ENCODE results near the gene GPLD1. TPM values are rescaled to one million over a fixed set of nuclear protein-coding genes. Genes with fewer than 3 reads are reported as not detected.
"Not testable (repeated sequence)": the region's sequence is repeated elsewhere in the genome, so short reads cannot be mapped to it uniquely, and the experiment has no call there.

Gene GPLD1, protein sequence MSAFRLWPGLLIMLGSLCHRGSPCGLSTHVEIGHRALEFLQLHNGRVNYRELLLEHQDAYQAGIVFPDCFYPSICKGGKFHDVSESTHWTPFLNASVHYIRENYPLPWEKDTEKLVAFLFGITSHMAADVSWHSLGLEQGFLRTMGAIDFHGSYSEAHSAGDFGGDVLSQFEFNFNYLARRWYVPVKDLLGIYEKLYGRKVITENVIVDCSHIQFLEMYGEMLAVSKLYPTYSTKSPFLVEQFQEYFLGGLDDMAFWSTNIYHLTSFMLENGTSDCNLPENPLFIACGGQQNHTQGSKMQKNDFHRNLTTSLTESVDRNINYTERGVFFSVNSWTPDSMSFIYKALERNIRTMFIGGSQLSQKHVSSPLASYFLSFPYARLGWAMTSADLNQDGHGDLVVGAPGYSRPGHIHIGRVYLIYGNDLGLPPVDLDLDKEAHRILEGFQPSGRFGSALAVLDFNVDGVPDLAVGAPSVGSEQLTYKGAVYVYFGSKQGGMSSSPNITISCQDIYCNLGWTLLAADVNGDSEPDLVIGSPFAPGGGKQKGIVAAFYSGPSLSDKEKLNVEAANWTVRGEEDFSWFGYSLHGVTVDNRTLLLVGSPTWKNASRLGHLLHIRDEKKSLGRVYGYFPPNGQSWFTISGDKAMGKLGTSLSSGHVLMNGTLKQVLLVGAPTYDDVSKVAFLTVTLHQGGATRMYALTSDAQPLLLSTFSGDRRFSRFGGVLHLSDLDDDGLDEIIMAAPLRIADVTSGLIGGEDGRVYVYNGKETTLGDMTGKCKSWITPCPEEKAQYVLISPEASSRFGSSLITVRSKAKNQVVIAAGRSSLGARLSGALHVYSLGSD
- total RNA-seq = under 1 TPM; 0.48 to 0.57 TPM

DNA sequence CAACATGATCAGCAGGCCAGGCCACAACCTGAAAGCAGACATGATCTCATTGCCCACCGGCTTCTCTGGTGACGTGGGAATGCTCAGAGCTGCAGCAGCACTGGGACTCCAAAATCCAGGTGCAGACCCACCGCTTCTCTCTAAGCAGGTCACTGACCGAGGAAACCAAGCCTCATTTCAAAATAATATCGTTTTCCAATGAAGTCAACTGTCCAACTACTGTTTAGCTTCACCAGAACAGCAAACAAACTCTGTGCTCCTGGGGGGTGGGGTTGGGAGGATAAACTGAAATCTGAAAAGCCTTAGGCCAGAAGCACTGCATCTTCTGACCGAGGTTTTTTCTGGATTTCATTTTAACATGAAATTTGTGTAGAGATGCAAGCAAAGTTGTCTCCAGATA, at the start of gene GPLD1:
TSS of gene GPLD1 (minus strand) at position 109 of the 400 bp plus-strand sequence. CDS start at position 42, 67 bp downstream.
- CTCF ChIA-PET = no interaction called here
- POLR2A ChIA-PET = no interaction called here

DNA sequence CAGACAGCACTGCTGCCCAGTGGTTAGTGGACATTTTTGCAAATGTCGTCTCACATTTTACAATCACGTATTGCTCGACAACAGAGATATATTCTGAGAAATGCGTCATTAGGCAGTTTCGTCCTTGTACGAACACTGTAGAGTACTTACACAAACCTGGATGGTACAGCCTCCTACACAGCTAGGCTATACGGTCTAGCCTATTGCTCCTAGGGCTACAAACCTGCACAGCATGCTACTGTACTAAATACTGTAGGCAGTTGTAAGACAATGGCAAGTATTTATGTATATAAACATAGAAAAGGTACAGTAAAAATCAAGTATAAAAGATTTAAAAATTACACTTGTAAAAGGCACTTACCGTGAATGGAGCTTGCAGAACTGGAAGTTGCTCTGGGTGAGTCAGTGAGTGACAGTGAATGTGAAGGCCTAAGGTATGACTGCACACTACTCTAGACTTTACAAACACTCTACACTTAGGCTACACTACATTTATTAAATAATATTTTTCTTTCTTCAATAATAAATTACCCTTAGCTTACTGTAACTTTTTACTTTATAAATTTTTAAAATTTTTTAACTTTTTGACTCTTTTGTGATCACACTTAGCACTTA, 48.5 kb upstream of the GPLD1 start:
- CTCF ChIA-PET = interaction anchor here (0.8 to 1.0 kb wide), 2 partner anchors 19 to 28 kb away, joined by 3 read pairs; no protein-coding TSS in a partner anchor

DNA sequence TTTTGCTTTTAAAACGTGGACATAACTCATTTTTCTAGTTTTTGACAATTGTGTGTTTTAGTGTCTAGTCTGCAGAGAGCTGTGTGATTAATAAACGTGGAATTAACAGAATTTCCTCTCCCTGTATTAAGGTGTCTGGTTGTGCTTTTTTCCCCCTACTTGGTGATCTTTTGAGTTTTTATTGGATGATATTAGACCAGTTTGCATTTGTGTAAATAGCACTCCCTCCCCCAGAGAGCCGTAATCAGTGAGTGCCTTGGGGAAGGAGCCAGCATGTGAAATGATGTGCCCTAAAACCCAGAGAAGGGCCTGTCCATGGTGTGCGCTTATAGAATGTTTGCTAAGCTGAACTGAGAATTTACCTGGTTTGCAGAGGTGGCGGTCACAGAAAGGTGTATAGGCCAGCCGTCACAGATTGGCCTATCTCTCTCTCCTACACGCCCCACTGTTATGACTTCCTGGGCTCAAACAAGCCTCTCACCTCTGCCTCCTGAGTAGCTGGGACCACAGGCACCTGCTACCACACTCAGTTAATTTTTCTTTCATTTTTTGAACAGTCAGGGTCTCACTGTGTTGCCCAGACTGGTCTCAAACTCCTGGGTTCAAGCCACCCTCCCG, 47.8 kb upstream of the GPLD1 start:
- POLR2A ChIA-PET = no interaction called here
- CTCF ChIA-PET = interaction anchor here (1.0 kb wide), 1 partner anchor 29 kb away, joined by 3 read pairs; no protein-coding TSS in a partner anchor

More for the DNA sequence above, 48.5 kb upstream of the GPLD1 start:
- POLR2A ChIA-PET = no interaction called here

DNA sequence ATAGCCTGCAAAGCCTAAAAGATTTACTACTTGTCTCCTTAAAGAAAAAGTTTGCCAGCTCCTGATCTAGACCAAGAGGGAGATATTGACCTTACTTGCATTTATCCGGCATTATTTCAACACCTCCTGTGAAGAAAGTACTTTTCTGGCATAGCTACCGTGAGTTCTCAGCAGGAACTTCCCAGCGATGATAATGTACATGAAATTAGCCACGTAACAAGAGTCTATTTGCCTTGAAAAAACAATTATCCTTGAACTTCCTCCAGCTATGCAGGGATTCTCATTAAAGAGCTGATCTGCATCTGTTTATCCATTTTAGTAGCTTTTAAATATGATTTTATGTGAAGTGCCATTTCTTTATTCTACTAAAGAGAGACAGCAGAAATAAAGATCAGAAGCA, 47.1 kb upstream of the GPLD1 start:
- CTCF ChIA-PET = no interaction called here

DNA sequence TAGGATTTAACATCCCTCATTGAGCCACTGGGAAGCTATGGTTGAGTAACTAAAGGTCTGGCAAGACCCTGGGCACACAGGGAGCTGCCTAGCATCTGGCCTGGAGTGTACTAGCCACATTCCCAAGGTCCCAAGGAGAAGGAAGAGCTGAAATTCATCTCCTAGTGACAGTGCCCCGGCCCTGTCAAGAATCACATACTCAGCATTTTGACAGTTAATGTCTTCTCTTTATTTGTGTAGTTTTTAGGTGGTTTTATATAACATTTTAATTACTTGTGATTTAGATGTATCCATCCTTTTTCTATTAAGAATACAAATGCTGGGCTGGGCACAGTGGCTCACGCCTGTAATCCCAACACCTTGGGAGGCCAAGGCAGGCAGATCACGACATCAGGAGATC, 45.8 kb upstream of the GPLD1 start:
- CTCF ChIA-PET = no interaction called here
- POLR2A ChIA-PET = no interaction called here

More for the DNA sequence above, 47.1 kb upstream of the GPLD1 start:
- POLR2A ChIA-PET = no interaction called here

DNA sequence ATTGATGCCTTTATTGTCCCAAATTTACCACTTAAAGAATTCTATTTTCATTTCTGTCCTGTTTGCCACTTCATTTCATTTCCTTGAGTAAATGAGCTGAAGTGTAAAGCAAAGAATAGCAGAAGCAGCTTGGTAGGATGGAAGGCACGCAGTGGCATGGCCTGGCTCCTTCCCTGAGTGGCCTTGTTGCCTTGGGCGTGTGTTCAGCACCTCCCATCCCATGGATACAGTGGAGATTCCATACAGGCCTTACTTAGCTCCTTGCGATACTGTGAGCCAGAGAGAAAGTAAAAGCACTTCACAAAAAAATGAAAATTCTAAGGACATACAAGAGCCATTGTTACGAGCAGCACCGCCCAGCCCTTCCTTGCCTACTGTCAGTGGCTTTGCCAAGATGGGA, 45.0 kb upstream of the GPLD1 start:
- CTCF ChIA-PET = no interaction called here
- POLR2A ChIA-PET = no interaction called here

DNA sequence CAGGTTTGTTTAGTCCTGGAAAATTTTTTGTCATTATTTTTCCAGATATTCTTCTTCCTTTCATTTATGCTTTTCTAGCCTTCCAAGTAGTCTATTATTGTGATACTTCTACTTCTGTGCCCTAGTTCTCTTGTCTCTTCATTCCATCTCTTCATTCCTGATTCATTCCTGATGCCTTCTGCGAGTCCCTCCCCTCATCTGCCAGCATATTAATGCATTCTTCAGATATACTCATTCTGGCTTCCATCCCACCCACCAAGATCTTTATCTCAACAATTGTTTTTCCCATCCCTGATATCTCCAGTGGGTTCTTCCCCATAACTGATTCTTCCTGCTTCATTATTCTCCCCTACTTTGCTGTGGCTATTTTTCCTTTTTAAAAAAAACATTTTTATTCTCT, 40.6 kb upstream of the GPLD1 start:
- POLR2A ChIA-PET = no interaction called here
- CTCF ChIA-PET = no interaction called here

DNA sequence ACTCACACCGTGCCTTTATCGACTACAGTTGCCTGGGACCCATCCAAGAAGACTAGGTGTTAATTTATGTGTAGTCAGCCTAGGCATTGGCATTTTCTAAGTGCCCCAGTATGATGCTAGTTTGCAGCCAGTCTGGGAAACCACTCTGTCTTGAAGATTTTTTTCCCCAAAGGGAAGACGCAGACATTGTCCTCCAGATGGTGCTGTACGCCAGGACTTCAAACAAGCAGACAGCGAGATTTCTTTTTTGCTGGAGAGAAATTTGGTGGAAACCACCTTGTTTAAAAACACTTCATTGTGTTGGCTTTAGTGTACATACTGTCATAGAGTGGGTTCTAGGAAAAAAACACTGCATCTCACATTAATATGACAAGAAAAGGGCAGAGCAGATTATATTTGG, 35.4 kb upstream of the GPLD1 start:
- CTCF ChIA-PET = no interaction called here
- POLR2A ChIA-PET = no interaction called here

DNA sequence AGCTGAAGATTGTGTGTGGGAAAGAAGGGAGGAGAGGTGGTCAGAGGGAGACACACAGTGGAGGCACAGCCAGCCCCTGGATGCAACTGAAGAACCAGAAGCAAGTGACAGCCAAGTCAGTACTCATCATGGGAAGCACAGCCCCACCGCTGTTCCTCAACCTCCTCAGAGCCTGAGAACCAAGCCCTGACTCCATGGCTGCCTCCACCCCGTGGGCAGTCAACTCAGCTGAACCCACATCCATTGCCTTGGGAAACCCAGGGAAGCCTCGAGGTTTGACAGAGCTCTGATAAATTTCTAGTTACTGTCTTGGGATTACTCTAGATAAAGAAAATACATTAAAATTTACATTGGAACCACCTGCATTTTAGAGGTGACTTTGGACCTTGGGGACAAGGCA, 35.0 kb upstream of the GPLD1 start:
- CTCF ChIA-PET = no interaction called here

DNA sequence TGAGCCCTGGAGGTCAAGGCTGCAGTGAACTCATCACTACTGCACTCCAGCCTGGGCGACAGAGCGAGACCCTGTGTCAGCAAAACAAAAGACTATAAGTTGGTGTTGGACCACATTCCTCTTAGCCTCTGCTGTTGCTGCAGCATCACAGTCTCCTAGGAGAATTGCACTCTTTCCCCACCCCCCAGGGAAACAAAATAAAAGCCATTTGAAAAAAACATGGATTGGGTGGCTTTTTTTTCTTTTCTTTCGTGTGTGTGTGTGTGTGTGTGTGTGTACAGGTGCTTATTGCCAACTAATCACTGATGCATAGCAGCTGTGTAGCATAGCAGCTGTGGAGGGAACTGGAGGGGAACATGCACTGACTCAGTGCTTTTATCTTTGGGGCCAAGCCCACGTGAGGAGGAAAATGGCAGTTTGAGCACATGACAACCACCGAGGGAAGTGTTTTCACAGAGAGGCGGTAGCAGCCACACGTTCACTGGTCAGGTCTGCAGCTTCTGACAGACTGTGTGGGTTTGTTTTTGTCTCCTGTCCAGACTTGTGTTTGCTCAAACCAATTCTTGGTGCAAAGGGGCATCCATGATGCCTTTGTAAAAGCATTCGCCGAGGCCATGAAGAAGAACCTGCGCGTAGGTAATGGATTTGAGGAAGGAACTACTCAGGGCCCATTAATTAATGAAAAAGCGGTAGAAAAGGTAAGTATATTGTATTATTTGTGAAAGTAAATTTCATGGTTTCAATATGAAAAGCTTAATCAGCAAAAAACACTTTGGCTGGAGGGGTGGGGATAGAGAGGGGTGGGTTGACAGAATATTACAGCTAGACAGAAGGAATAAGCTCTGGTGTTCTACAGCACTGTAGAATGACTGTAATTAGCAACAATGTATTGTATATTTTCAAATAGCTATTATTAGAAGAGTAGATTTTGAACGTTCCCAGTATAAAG, 33.1 kb upstream of the GPLD1 start:
- POLR2A ChIA-PET = no interaction called here
- CTCF ChIA-PET = interaction anchor here (0.6 to 1.5 kb wide), 2 partner anchors 22 to 955 kb away, joined by 4 read pairs; no protein-coding TSS in a partner anchor

More for the DNA sequence above, 35.0 kb upstream of the GPLD1 start:
- POLR2A ChIA-PET = no interaction called here

DNA sequence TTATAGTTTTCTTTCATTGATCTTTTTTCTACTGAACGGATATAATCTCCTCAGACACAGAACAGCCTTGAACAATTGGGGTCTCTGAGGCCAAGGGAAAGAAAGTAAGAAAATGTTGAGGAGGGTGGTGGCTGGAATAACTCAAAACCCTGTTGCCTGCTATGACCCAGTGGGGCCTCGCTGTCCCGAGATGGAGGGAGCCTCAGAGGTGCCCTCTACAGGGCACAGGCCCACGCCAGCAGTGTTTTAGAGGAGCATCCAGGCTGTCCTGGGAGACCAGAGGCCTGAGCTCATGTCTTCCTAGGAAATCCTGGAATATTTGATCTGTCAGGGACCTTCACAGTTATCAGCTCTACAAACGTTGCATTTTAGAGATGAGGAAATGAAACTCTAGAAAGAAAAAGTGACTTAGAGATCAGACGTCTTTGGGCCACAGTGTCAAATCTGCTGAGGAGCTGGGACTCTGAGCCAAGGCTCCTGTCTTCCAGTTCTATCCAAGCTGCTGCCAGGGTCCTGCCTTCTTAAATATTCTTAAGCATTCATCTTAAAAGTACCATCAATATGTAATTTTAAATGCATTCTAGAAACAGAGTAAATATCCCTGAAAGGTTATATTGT, 31.7 kb upstream of the GPLD1 start:
- ChIA-PET CTCF (interaction anchor here (0.6 to 1.4 kb wide), 2 partner anchors 59 to 64 kb away, joined by 3 read pairs; no protein-coding TSS in a partner anchor), POLR2A (no interaction called here)

DNA sequence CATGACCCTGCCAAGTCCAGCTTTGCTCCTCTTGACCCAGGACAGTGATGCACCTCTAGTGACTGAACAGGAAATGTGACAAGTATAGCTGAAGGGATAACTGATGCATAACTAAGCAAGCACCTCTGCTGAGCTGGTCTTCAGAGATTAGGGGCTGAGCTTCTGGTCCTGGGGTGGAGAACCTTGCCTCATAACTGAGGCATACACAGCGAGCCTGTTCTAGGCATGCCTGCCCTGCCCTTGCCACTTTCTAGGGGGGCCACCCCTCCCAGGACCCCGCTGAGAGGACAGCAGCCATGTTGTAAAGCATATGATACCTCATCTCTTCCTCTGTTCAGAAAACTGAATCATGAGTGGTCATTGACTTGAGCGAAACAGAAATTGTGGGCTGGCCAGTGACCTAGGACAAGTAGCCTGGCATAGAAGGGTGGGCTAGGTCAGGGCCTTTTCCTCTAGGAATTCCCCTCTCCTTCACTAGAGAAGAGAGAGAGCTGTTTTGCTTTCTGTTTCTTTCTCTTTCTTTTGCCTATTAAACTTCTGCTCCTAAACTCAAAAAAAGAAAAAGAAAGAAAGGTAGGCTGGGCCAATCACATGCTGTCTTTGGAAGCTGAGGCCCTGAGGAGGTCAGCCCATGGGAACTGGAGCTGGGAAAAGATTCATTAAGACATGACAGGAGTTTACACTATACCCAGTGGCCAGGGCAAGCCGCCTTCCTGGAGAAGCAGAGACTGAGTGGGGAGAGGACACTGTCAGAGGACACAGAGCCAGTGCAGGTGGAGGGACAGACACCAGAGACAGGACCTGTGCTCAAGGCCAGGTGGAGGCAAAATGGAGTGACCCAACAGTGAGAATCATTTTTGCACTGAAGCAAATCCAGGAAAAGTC, 28.5 kb upstream of the GPLD1 start:
- POLR2A ChIA-PET = no interaction called here

DNA sequence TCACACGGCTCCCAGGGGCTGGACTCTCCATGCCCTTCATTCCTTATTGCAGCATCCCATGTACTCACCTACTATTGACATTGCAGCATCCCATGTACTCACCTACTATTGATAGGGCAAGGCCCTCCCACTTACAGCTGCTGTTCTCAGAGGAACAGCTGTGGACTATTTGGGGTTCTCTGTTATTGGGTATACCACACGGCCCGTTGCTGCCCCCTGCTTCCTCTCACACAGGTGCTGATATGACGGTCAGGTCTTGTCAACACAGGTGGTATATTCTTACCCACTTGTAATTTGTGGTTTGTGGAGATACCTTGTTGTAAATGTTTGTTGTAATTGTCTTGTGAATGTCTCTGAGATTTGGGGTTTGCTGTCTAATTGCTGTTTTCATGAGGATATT, 24.2 kb upstream of the GPLD1 start:
- POLR2A ChIA-PET = no interaction called here
- CTCF ChIA-PET = no interaction called here

More for the DNA sequence above, 28.5 kb upstream of the GPLD1 start:
- CTCF ChIA-PET = interaction anchor here (1.2 kb wide), 1 partner anchor 20 kb away, joined by 3 read pairs; no protein-coding TSS in a partner anchor

DNA sequence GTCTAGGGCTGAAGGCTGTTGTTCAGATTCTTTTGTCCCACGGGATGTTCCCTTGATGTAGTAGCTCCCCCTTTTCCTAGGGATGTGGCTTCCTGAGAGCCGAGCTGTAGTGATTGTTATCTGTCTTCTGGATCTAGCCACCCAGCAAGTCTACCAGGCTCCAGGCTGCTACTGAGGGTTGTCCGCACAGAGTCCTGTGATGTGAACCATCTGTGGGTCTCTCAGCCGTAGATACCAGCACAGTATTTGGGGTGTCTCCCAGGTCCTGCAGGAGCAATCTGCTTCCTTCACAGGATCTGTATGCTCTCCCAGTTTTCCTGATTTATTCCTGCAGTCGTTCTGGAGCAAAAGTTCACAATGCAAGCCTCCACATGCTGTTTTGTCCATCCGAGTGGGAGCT, 22.6 kb upstream of the GPLD1 start:
- POLR2A ChIA-PET, CTCF ChIA-PET: not testable (repeated sequence)

DNA sequence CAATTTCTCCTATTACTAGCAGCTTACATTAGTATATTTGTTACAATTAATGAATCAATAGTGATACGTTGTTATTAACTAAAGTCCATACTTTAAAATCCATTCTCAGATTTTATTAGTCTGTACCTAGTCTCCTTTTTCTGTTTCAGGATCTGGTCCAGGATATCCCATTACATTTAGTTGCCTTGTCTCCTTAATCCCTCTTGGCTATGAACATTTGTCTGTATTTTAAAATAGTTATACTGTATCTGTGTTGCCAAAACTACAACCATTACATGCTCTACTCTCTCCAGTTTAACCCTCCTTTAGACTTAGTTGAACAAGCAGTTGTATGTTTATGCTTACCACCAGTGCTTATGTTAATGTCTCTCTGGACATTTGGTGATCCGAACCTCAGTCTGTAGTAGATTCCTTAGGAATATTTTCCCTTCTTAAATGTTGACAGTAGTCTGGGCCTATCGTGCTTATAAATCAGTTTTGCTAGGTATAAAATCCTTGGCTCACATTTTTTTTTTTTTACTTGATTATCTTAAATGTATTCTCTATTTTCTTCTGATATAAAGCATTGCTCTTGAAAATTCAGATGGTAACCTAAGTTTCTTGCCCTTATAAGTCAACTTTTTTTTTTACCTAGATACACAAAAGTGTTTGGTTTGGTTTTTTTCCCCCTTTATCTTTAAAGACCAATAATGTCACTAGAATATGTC, 17.6 kb upstream of the GPLD1 start:
- CTCF ChIA-PET = no interaction called here
- POLR2A ChIA-PET = no interaction called here

DNA sequence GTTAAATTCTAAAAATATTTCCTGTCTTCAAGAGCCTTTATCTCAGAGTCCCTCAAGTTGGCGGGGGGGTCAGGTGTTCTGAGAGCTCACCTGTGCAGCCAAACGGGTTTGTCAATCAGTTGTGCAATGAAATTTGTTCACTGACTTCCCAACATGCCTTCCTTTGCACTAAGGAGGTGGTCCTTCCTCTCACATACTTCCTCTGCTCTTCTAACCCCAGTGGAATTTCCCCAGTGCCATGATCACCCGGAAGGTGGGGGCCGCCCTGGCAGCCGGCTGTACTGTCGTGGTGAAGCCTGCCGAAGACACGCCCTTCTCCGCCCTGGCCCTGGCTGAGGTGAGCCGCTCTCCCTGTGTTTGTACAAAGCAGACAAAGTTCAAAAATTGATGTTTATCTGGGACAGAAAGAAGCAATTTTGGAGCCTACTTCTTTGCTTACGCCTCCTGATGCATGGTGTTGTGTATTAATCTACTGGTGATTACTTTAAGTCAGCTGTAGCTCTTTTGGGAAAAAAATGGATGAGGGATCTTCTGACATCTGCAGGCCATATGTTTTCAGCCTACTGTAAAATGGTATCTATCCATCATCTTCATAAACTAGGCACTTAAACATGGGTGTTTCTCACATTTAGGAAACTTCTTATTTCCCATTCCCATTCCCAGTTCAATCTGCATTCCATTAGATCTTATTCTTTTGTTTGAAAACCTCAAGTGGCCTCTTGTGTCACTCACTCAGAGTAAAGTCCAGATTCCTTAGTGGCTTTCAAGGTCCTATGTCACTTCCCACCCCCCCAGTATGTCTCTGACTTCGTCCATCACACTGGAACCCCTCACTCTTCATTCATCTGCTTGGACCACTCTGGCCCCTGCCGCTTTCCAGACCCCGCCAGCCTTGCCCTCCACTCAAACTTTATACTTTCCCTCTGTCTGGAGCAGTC, 15.5 kb upstream of the GPLD1 start:
- ChIA-PET POLR2A (no interaction called here), CTCF (no interaction called here)

All from activated CD8-positive, alpha-beta memory T cell treated with anti-CD3 and anti-CD28 coated beads for 36 hours (primary cell).